Fibroblast of mammary gland (primary cell): ENCODE measurements around the gene MSH5.

Experiments used
- DNase-seq: peaks from one replicate; pipeline ENCODE4 v3.0.0-alpha.2; 2010; ENCODE audit warnings: low read depth
- H3K4me3 ChIP-seq: 2 replicates; pipeline ENCODE4 v1.5.1; 2011; ENCODE audit warnings: low read depth, mild to moderate bottlenecking, low read length, moderate library complexity; ENCODE audit not compliant: control insufficient read depth
- CTCF ChIP-seq: conservative IDR thresholded peaks from 2 replicates; pipeline ENCODE4 v1.5.1; 2011; ENCODE audit warnings: low read depth, low read length, inconsistent platforms; ENCODE audit not compliant: control insufficient read depth, insufficient read depth

Gene MSH5

GRCh38 chr6:31730631-31731086 lies 9.1 kb upstream of the MSH5 start:
- H3K4me3 ChIP-seq, result peak overlapping the region; percentile 71
- no peak for DNase-seq
- no peak for TF ChIP-seq CTCF

- no peak for TF ChIP-seq CTCF
- DNase-seq, result no peak
- H3K4me3 ChIP-seq, result no peak overlapping the region
Measured at GRCh38 chr6:31732029-31732428, 7.8 kb upstream of the MSH5 start.

DNA sequence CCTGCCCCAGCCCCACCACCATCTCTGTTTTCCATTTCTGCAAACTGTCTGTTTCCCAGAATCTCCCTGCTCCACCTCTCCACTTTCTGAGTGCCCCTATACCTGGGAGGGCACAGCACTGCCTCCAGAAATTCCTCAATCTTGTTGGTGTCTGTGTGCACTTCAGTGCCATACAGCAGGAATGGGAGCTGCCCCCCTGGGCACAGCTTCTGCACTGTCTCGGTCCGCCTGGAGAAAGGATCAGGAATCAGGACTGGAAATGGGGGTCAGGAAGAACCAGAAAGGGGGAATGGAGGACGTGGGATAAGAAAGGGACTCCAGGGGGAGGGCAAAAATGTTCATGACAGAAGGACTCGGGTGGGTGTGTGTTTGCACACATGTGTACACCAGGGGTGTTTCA lies 6.1 kb upstream of the MSH5 start:
- TF ChIP-seq CTCF, result no peak
- peak overlapping the region; percentile 87 for H3K4me3 ChIP-seq
- DNase-seq, result no peak

- no peak for DNase-seq
- TF ChIP-seq CTCF, result no peak
- peak overlapping the region; percentile 87 for H3K4me3 ChIP-seq
Measured at GRCh38 chr6:31734247-31734820, 5.5 kb upstream of the MSH5 start.

DNA sequence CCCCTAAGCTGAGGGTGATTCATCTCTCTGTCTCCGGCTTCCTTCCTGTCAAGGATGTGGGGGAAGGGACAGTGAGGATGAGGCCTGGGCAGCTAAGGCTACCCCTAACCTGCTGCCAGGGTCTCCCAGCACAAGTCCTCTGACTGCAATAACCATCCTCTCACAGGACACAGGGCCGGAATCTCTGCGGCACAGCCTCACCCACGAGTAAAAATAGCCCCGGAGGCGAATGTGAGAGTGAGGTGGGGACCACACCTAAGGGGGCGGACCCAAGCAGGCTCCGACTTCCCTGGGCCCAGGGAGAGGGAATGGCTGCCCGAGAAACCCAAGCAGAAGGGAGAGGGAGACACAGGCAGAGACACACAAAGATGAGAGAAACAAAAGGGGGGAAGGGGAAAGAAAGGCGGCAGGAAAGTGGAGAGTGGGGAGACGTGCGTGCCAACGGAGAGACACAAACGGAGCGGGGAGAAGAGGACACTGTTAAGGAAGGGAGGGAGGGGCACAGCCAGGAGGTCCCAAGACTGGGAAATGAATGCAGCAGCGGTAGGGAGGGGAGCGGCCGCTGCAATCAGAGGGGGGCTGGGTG lies 4.9 kb upstream of the MSH5 start:
- peak overlapping the region; percentile 87 for H3K4me3 ChIP-seq
- no peak for TF ChIP-seq CTCF
- DNase-seq, result peak; percentile 74

GRCh38 chr6:31736021-31736767 lies 3.6 kb upstream of the MSH5 start, which contains the start of gene CLIC1:
Gene CLIC1 (minus strand): TSS chr6:31736530. CDS start chr6:31736300, 230 bp downstream.
- peak; percentile 74 for DNase-seq
- TF ChIP-seq CTCF, result no peak
- peak within 1 kb of the TSS; percentile 87 for H3K4me3 ChIP-seq
